ENCODE measurements around the gene LNX1.

DNA sequence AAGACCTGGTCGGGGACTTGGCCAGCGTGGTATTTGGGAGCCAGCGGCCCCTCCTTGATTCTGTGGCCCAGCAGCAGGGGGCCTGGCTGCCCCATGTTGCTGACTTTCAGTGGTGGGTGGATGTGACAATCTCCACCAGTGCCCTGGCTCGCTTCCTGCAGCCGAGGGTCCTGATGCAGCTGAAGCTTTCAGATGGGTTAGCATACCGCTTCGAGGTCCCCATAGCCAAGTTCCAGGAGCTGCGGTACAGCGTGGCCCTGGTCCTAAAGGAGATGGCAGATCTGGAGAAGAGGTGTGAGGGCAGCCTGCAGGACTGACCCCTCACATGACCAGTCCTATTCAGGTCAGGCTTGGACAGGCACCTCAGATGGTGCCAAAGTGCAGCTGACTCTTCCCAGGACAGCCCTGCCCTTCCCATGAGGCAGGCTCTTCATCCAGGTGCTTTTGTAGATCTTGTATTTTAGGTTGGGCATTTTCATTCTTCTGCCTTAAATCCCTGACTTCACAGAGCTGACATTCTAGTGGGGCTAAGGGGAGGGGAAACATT lies 15.1 kb downstream of the LNX1 start:
- TF ChIP-seq, protein P1, sequence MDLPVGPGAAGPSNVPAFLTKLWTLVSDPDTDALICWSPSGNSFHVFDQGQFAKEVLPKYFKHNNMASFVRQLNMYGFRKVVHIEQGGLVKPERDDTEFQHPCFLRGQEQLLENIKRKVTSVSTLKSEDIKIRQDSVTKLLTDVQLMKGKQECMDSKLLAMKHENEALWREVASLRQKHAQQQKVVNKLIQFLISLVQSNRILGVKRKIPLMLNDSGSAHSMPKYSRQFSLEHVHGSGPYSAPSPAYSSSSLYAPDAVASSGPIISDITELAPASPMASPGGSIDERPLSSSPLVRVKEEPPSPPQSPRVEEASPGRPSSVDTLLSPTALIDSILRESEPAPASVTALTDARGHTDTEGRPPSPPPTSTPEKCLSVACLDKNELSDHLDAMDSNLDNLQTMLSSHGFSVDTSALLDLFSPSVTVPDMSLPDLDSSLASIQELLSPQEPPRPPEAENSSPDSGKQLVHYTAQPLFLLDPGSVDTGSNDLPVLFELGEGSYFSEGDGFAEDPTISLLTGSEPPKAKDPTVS (IDR thresholded peaks at IDR 0.05; ENCODE audit: low read depth, low read length), result no peak
- TF ChIP-seq, protein P2, sequence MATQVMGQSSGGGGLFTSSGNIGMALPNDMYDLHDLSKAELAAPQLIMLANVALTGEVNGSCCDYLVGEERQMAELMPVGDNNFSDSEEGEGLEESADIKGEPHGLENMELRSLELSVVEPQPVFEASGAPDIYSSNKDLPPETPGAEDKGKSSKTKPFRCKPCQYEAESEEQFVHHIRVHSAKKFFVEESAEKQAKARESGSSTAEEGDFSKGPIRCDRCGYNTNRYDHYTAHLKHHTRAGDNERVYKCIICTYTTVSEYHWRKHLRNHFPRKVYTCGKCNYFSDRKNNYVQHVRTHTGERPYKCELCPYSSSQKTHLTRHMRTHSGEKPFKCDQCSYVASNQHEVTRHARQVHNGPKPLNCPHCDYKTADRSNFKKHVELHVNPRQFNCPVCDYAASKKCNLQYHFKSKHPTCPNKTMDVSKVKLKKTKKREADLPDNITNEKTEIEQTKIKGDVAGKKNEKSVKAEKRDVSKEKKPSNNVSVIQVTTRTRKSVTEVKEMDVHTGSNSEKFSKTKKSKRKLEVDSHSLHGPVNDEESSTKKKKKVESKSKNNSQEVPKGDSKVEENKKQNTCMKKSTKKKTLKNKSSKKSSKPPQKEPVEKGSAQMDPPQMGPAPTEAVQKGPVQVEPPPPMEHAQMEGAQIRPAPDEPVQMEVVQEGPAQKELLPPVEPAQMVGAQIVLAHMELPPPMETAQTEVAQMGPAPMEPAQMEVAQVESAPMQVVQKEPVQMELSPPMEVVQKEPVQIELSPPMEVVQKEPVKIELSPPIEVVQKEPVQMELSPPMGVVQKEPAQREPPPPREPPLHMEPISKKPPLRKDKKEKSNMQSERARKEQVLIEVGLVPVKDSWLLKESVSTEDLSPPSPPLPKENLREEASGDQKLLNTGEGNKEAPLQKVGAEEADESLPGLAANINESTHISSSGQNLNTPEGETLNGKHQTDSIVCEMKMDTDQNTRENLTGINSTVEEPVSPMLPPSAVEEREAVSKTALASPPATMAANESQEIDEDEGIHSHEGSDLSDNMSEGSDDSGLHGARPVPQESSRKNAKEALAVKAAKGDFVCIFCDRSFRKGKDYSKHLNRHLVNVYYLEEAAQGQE (IDR thresholded peaks at IDR 0.05; ENCODE audit: low read depth, low read length), result no peak
- TF ChIP-seq KDM1A (IDR thresholded peaks at IDR 0.05; ENCODE audit: borderline replicate concordance) (no peak), BRCA1 (IDR thresholded peaks at IDR 0.05; ENCODE audit: low read depth, low read length) (no peak), RUNX3 (IDR thresholded peaks at IDR 0.05; ENCODE audit: low read length) (no peak), BCL11A (IDR thresholded peaks at IDR 0.05; ENCODE audit: low read depth, low read length) (no peak), RCOR1 (conservative IDR thresholded peaks at IDR 0.05; ENCODE audit: low read depth, low read length) (no peak)
- TF ChIP-seq, protein P3, sequence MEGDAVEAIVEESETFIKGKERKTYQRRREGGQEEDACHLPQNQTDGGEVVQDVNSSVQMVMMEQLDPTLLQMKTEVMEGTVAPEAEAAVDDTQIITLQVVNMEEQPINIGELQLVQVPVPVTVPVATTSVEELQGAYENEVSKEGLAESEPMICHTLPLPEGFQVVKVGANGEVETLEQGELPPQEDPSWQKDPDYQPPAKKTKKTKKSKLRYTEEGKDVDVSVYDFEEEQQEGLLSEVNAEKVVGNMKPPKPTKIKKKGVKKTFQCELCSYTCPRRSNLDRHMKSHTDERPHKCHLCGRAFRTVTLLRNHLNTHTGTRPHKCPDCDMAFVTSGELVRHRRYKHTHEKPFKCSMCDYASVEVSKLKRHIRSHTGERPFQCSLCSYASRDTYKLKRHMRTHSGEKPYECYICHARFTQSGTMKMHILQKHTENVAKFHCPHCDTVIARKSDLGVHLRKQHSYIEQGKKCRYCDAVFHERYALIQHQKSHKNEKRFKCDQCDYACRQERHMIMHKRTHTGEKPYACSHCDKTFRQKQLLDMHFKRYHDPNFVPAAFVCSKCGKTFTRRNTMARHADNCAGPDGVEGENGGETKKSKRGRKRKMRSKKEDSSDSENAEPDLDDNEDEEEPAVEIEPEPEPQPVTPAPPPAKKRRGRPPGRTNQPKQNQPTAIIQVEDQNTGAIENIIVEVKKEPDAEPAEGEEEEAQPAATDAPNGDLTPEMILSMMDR (IDR thresholded peaks at IDR 0.05 in 2 of 3, conservative IDR thresholded peaks at IDR 0.05 in 1 of 3; ENCODE audit: control insufficient read depth in 2 of 3, extremely low read depth in 1 of 3, insufficient read depth in 1 of 3, low read depth in 3 of 3, low read length in 3 of 3), result no peak
- TF ChIP-seq, protein P4, sequence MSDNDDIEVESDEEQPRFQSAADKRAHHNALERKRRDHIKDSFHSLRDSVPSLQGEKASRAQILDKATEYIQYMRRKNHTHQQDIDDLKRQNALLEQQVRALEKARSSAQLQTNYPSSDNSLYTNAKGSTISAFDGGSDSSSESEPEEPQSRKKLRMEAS (IDR thresholded peaks at IDR 0.05; ENCODE audit: low read depth, low read length), result no peak
- TF ChIP-seq, protein P5, sequence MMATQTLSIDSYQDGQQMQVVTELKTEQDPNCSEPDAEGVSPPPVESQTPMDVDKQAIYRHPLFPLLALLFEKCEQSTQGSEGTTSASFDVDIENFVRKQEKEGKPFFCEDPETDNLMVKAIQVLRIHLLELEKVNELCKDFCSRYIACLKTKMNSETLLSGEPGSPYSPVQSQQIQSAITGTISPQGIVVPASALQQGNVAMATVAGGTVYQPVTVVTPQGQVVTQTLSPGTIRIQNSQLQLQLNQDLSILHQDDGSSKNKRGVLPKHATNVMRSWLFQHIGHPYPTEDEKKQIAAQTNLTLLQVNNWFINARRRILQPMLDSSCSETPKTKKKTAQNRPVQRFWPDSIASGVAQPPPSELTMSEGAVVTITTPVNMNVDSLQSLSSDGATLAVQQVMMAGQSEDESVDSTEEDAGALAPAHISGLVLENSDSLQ (IDR thresholded peaks at IDR 0.05), result no peak

Measured in GM12878 (cell line).